NCI-H187 (cell line): ENCODE measurements around the gene SHC1.

Source experiments
- DNase-seq, 2 experiments: peaks; one replicate each; lab custom pipeline; 2025; lab: John Stamatoyannopoulos, UW

Gene SHC1

DNA sequence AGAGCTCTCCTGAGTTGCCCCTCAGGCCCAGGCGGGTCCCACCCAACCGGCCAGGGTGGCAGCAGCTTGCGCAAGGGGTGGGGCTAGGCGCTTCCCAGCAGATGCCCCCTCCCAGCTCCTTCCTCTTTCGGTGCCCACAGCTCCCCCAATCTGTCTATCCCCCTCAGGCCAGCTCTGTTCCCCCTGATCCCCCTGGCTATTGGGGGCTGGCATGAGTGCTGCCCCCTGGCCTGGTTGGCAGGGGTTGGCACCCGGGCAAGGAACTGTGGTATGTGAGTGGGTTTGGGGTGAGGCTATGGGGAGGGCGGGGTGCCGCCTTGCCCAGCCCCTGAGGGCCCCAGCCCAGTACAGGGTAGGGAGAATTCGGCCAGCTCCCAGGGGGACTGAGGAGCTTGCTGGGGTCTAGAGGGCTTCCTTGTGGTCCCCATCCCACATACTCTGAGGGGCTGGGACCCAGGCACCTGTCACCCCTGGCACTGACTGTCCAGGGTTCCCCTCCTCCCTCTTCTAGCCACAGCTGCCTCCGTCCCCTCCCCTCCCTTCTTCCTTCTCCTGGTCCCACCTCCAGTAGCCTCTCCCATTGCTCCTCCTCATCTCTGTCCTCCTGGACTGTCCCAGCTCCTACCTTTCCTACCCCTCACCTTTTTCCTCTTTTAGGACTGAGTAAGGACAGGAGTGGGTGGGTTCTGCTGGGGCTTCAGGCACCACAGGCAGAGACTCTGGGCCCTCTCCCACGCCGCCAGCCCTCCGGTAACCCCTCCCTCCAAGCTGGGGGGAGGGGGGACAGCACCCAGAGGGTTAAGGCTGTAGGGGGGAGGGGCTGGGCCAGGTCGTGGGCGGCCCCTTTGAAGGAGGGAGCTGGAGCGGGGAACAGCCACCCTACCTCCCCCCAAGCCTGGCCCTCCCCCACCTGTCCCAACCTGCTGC is 37.7 kb upstream of the SHC1 start:
- no peak for DNase-seq

DNA sequence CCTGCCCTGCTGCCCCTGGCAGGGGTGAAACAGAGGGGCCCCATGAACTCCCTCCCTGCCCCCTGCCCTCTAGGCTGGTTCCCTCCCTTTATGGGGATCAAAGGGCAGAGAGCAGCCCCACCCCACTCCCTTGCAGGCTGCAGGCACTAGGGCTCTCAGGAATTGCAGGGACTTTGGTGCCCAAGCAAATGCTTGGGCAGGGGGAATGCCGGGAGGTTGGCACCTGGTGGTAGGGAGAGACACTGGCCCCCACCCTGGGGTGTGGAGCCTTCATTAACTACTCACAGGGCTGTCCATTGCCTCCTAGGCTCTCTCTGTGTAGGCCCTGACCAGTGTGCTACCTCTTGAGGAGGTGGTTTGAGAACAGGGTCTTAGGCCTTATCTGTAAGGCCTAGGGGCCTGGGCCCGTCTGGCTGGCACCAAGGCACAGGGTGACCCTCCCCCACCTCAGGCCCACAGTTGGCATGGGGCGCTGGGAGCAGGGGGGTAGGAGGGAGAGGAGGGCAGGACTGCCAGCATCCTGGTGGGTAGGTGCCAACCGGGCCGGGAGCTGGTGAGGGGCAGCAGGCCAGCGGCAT is 36.8 kb upstream of the SHC1 start:
- DNase-seq: no peak

GRCh38 chr1:155006601-155007101 is 36.1 kb upstream of the SHC1 start:
- DNase-seq: no peak

GRCh38 chr1:155005076-155006011 is 34.8 kb upstream of the SHC1 start:
- DNase-seq: no peak

- no peak for DNase-seq
Observed at GRCh38 chr1:155004352-155005075, 34.0 kb upstream of the SHC1 start.

- DNase-seq: no peak
Observed at GRCh38 chr1:155003766-155004351, 33.3 kb upstream of the SHC1 start.

- DNase-seq: no peak
Observed at GRCh38 chr1:155003227-155003765, 32.7 kb upstream of the SHC1 start.

- DNase-seq: peak in 1 of 2 experiments; percentile 89
Observed at GRCh38 chr1:155002464-155003226, 32.1 kb upstream of the SHC1 start, which contains the start of gene ZBTB7B. ZBTB7B (plus strand) TSS chr1:155002802; CDS start chr1:155014661, 11,859 bp downstream.

DNA sequence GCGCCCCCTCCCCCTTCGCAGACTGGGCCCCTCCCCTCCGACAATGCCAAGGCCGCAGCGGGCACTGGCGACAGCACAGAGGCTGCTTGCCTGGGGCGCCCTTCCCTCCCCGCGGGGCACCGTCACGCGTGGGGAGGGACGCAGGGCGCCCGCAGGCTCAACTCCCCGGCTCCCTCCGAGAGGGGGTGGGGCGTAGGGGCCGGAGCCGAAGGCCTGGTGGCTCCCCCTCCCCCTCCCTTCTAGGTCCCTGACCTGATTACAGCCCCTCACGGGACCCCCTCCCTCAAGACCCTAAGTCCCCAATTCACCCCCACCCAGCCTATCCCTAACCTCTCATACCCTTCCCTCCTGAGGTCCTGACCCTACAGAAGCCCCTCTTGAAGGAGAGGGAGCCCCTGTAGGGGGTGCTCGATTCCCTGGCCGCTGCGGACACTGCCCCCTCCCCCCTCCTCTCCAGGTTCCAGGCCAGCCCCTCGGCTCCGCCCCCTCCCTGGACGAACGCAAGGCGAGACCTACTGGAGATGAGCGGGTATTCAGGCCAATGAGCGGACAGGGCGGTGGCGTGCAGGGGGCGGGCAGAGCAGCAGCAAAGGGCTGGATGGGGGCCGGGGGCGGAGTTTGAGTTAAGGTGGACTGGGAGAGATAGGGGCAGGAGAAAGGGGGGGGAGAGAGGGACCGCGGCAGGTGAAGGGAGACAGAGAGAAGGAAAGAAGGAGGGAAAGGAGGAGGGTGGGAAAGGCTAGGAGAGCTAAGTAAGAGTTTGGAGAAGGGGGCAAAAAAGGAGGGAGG is 31.3 kb upstream of the SHC1 start:
- DNase-seq: peak; percentile 99 to 100

- DNase-seq: no peak
Observed at GRCh38 chr1:155001425-155001674, 30.8 kb upstream of the SHC1 start.

- DNase-seq: peak; percentile 86 to 99
Observed at GRCh38 chr1:155000726-155001424, 30.3 kb upstream of the SHC1 start.

DNA sequence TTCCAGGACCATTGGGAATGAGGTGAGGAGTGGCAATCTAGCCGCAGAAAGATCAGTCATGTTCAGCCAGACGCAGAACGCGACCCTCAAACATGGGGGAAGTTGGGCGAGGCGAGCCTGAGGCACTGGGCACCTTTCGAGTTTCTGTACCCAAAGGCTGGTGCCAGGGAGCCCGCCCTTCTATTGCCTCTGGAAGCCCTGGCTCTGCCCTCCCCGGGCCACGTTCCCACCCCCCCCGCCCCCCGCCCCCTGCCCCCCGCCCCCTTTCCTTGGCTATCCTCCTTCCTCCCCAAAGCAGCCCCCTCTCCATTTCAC is 29.8 kb upstream of the SHC1 start:
- DNase-seq: no peak

- peak; percentile 28 to 36 for DNase-seq
Observed at GRCh38 chr1:154999571-155000410, 29.2 kb upstream of the SHC1 start.

GRCh38 chr1:154998818-154999570 is 28.4 kb upstream of the SHC1 start:
- DNase-seq: peak; percentile 52 to 55

GRCh38 chr1:154998201-154998780 is 27.7 kb upstream of the SHC1 start:
- DNase-seq: no peak

DNA sequence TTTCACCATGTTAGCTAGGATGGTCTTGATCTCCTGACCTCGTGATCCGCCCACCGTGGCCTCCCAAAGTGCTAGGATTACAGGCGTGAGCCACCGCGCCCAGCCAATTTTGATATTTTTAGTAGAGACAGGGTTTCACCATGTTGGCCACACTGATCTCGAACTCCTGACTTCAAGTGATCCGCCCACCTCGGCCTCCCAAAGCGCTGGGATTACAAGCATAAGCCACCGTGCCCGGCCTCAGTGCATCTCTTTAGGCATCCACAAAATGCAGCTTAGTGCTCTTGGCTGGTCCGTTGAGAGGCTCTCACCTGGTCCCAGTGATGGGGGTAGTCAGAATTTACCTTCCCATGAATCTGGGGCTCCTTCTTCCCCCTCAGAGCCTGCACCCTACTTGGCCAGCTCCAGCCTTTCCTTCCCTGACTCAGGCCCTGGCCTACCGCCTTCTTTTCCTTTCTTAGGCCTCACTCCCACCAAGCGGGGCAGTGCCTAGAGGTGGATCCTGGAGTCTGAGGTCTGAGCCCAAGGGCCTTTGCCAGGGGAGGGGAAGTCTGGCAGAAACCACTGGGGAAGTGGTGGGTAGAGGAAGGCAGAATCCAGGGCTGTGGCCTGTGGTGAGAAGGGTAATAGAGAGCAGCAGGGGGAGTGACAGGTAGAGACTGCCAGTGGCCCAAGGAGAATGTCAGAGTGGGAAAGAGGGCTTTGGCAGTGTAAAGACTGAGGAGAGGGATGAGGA is 26.6 kb upstream of the SHC1 start:
- DNase-seq: no peak
